IMR-90 (cell line): ENCODE measurements around the gene SLIT3. TPM values are rescaled to one million over a fixed set of nuclear protein-coding genes. Genes with fewer than 3 reads are reported as not detected.

ENCODE experiments used
- ATAC-seq: fragments of 200-7000 bp; cut with Tn5 transposase; 2 replicates; pipeline ENCODE4 v1.9.1; 2020; ENCODE audit warnings: low read depth, mild to moderate bottlenecking, moderate library complexity
- BruUV-seq: library from RNA; stranded (reverse); fragments of 400-500 nt; replicated peaks from 2 replicates; lab custom pipeline; 2021; lab: Mats Ljungman, UMichigan
- CTCF ChIA-PET: fragments of 300-600 bp; formaldehyde crosslinking; extraction: SDS; loops from one replicate; lab custom pipeline; 2021; ENCODE audit warnings: antibody characterized with exemption; lab: Yijun Ruan, JAX
- POLR2A ChIA-PET: fragments of 300-600 bp; sonication (Branson Sonifier 250); formaldehyde crosslinking; loops from one replicate; lab custom pipeline; 2022; ENCODE audit warnings: antibody characterized with exemption; ENCODE audit not compliant: unreplicated experiment; lab: Charles Lee
- DNase-seq: peaks from one replicate; pipeline ENCODE4 v3.0.0; 2013
- H2AFZ ChIP-seq: replicated peaks from 2 replicates; pipeline ENCODE3; 2013; ENCODE audit warnings: low read length, mild to moderate bottlenecking; ENCODE audit not compliant: poor library complexity
- H2AK5ac ChIP-seq: 2 replicates; pipeline ENCODE4 v1.6.1; 2013; ENCODE audit warnings: low read depth, low read length, inconsistent platforms
- H2AK9ac ChIP-seq: replicated peaks from 2 replicates; pipeline ENCODE3; 2013; ENCODE audit warnings: mild to moderate bottlenecking, low read depth, low read length, moderate library complexity; ENCODE audit not compliant: poor library complexity
- H2BK120ac ChIP-seq: 2 replicates; pipeline ENCODE4 v1.6.1; 2013; ENCODE audit warnings: low read depth, low read length, inconsistent platforms
- H2BK15ac ChIP-seq: 3 replicates; pipeline ENCODE4 v1.6.1; 2013; ENCODE audit warnings: low read depth, low read length, inconsistent platforms
- H2BK20ac ChIP-seq: 2 replicates; pipeline ENCODE4 v1.6.1; 2013; ENCODE audit warnings: low read depth, mild to moderate bottlenecking, inconsistent platforms, low read length, moderate library complexity
- H2BK5ac ChIP-seq: 2 replicates; pipeline ENCODE4 v1.6.1; 2013; ENCODE audit warnings: mild to moderate bottlenecking, low read depth, low read length, inconsistent platforms; ENCODE audit not compliant: poor library complexity, severe bottlenecking
- H3K14ac ChIP-seq: replicated peaks from 2 replicates; pipeline ENCODE4 v1.6.1; 2013; ENCODE audit warnings: low read depth, low read length, inconsistent platforms
- H3K18ac ChIP-seq: 2 replicates; pipeline ENCODE4 v1.6.1; 2013; ENCODE audit warnings: low read depth, low read length, control low read depth
- H3K23ac ChIP-seq: 2 replicates; pipeline ENCODE4 v1.6.1; 2013; ENCODE audit warnings: low read depth, low read length, inconsistent platforms
- H3K27ac ChIP-seq: 2 replicates; pipeline ENCODE4 v1.5.1; 2013; ENCODE audit warnings: mild to moderate bottlenecking, control low read depth, low read length; ENCODE audit not compliant: insufficient read depth
- H3K27me3 ChIP-seq: 2 replicates; pipeline ENCODE4 v1.6.1; 2013; ENCODE audit warnings: low read length; ENCODE audit not compliant: control insufficient read depth, insufficient read depth
- H3K36me3 ChIP-seq: 2 replicates; pipeline ENCODE4 v1.6.1; 2013; ENCODE audit warnings: low read length, mixed read lengths; ENCODE audit not compliant: control insufficient read depth, insufficient read depth
- H3K4ac ChIP-seq: 2 replicates; pipeline ENCODE4 v1.6.1; 2013; ENCODE audit warnings: low read depth, low read length, inconsistent platforms
- H3K4me1 ChIP-seq: 2 replicates; pipeline ENCODE4 v1.6.1; 2013; ENCODE audit warnings: low read length, mixed read lengths; ENCODE audit not compliant: control insufficient read depth, insufficient read depth
- H3K4me2 ChIP-seq: 2 replicates; pipeline ENCODE4 v1.6.1; 2013; ENCODE audit warnings: low read depth, mild to moderate bottlenecking, control low read depth, low read length, moderate library complexity
- H3K4me3 ChIP-seq: 2 replicates; pipeline ENCODE4 v1.5.1; 2013; ENCODE audit warnings: low read depth, mild to moderate bottlenecking, control low read depth, low read length, moderate library complexity; ENCODE audit not compliant: insufficient read depth
- H3K56ac ChIP-seq: 2 replicates; pipeline ENCODE4 v1.6.1; 2013; ENCODE audit warnings: low read length, inconsistent platforms; ENCODE audit not compliant: insufficient read depth; ENCODE audit errors: extremely low read depth
- H3K79me1 ChIP-seq, 2 experiments: 2 replicates each; pipeline ENCODE4 v1.6.1; 2013; ENCODE audit warnings: low read length in 2 of 2, inconsistent platforms in 1 of 2, low read depth in 1 of 2
- H3K9ac ChIP-seq: 2 replicates; pipeline ENCODE4 v1.6.1; 2013; ENCODE audit warnings: low read depth, low read length, control low read depth
- H3K9me1 ChIP-seq: 2 replicates; pipeline ENCODE4 v1.6.1; 2013; ENCODE audit warnings: low read length, inconsistent platforms; ENCODE audit not compliant: insufficient read depth
- H3K9me3 ChIP-seq: 2 replicates; pipeline ENCODE4 v1.6.1; 2013; ENCODE audit warnings: low read length; ENCODE audit not compliant: control insufficient read depth, insufficient read depth
- H4K20me1 ChIP-seq: 2 replicates; pipeline ENCODE4 v1.6.1; 2013; ENCODE audit warnings: low read length, inconsistent platforms; ENCODE audit not compliant: insufficient read depth
- H4K5ac ChIP-seq: 2 replicates; pipeline ENCODE4 v1.6.1; 2013; ENCODE audit warnings: mild to moderate bottlenecking, low read depth, low read length, control low read depth
- H4K8ac ChIP-seq, 2 experiments: 2 replicates each; pipeline ENCODE4 v1.6.1; 2013; ENCODE audit warnings: low read depth in 2 of 2, low read length in 2 of 2, control low read depth in 1 of 2, inconsistent platforms in 1 of 2
- H4K91ac ChIP-seq: 2 replicates; pipeline ENCODE4 v1.6.1; 2013; ENCODE audit warnings: low read depth, low read length, inconsistent platforms; ENCODE audit not compliant: insufficient read depth
- BHLHE40 ChIP-seq: fragments of 150-350 bp; IDR thresholded peaks from 2 replicates; pipeline ENCODE4 v1.6.1; 2016; ENCODE audit warnings: mild to moderate bottlenecking, low read depth, low read length
- CEBPB ChIP-seq: IDR thresholded peaks from 2 replicates; pipeline ENCODE4 v1.6.1; 2012; ENCODE audit warnings: low read depth, low read length, improper control_type of control experiment
- CHD1 ChIP-seq: IDR thresholded peaks from 2 replicates; pipeline ENCODE4 v1.6.1; 2012; ENCODE audit warnings: low read depth, low read length, improper control_type of control experiment
- CTCF ChIP-seq: conservative IDR thresholded peaks from 2 replicates; pipeline ENCODE4 v1.5.1; 2012; ENCODE audit warnings: mild to moderate bottlenecking, low read depth, low read length, improper control_type of control experiment
- FOS ChIP-seq: fragments of 150-350 bp; IDR thresholded peaks from 2 replicates; pipeline ENCODE4 v1.6.1; 2016; ENCODE audit warnings: low read depth, low read length
- MAFK ChIP-seq: IDR thresholded peaks from 2 replicates; pipeline ENCODE4 v1.6.1; 2012; ENCODE audit warnings: low read depth, low read length, improper control_type of control experiment
- MAZ ChIP-seq: IDR thresholded peaks from 2 replicates; pipeline ENCODE4 v1.6.1; 2012; ENCODE audit warnings: low read depth, mild to moderate bottlenecking, low read length, improper control_type of control experiment, moderate library complexity, borderline replicate concordance
- MXI1 ChIP-seq: IDR thresholded peaks from 2 replicates; pipeline ENCODE4 v1.6.1; 2012; ENCODE audit warnings: low read depth, mild to moderate bottlenecking, low read length, moderate library complexity, borderline replicate concordance
- NFE2L2 ChIP-seq: fragments of 150-350 bp; IDR thresholded peaks from 2 replicates; pipeline ENCODE4 v1.6.1; 2016; ENCODE audit warnings: low read depth, mild to moderate bottlenecking, low read length
- POLR2A ChIP-seq: IDR thresholded peaks from 2 replicates; pipeline ENCODE4 v1.6.1; 2012; ENCODE audit warnings: mild to moderate bottlenecking, low read depth, low read length
- RAD21 ChIP-seq: IDR thresholded peaks from 2 replicates; pipeline ENCODE4 v1.6.1; 2012; ENCODE audit warnings: low read length, improper control_type of control experiment
- RCOR1 ChIP-seq: IDR thresholded peaks from 2 replicates; pipeline ENCODE4 v1.6.1; 2012; ENCODE audit warnings: mild to moderate bottlenecking, low read length, improper control_type of control experiment; ENCODE audit not compliant: insufficient replicate concordance
- RFX5 ChIP-seq: IDR thresholded peaks from 2 replicates; pipeline ENCODE4 v1.8.0; 2012; ENCODE audit warnings: low read depth, mild to moderate bottlenecking, low read length, moderate library complexity
- SMC3 ChIP-seq: fragments of 150-350 bp; IDR thresholded peaks from 2 replicates; pipeline ENCODE4 v1.6.1; 2016; ENCODE audit warnings: low read depth, mild to moderate bottlenecking, antibody characterized with exemption, low read length, moderate library complexity
- USF2 ChIP-seq: fragments of 150-350 bp; IDR thresholded peaks from 2 replicates; pipeline ENCODE4 v1.6.1; 2017; ENCODE audit warnings: mild to moderate bottlenecking, antibody characterized with exemption, low read length, low read depth
- WGBS, 2 experiments: methylation state at CpG; one replicate each; pipeline versions ENCODE4 v1.1.5 to v1.1.7; 2013; ENCODE audit warnings: missing lambda C conversion rate in 2 of 2; ENCODE audit not compliant: insufficient read length in 1 of 2; ENCODE audit errors: extremely low coverage in 2 of 2; 5-methylcytosine and 5-hydroxymethylcytosine counted together
- dilution Hi-C: fragments of 300-500 bp; cut with HindIII; formaldehyde crosslinking; loops from one replicate; pipeline ENCODE4 v1.14.3; 2018; ENCODE audit warnings: low sequenced_read_pairs; ENCODE audit not compliant: unreplicated experiment
- in situ Hi-C: fragments of 300-500 bp; cut with MboI; formaldehyde crosslinking; loops from 3 replicates; pipeline ENCODE4 v1.14.3; 2019; ENCODE audit warnings: low sequenced_read_pairs, inconsistent platforms, mixed read lengths
- intact Hi-C: fragments of 100-400 bp; cut with micrococcal nuclease; formaldehyde crosslinking; loops from 2 replicates; pipeline ENCODE4 v1.10.0; 2022
- polyA plus RNA-seq, 3 experiments: library from polyadenylated mRNA; depleted of rRNA; stranded (reverse); fragments of >200 nt; gene quantifications; 2 replicates each; pipeline ENCODE4 v1.2.3, GENCODE V29; 2012; ENCODE audit warnings: low replicate concordance in 1 of 3
- total RNA-seq: library from RNA; depleted of rRNA; stranded (reverse); fragments of >200 nt; gene quantifications from 2 replicates; pipeline ENCODE4 v1.2.3, GENCODE V29; 2012
- TF ChIP-seq, protein P1 (sequence below): fragments of 150-350 bp; IDR thresholded peaks from 2 replicates; pipeline ENCODE4 v1.6.1; 2016; ENCODE audit warnings: low read depth, mild to moderate bottlenecking, low read length, moderate library complexity, borderline replicate concordance

SLIT3 gene
- total and polyA plus RNA-seq, 2 of the 4 experiments (the other 2 are of a cell fraction) = 0.18 to 0.50 TPM

DNA sequence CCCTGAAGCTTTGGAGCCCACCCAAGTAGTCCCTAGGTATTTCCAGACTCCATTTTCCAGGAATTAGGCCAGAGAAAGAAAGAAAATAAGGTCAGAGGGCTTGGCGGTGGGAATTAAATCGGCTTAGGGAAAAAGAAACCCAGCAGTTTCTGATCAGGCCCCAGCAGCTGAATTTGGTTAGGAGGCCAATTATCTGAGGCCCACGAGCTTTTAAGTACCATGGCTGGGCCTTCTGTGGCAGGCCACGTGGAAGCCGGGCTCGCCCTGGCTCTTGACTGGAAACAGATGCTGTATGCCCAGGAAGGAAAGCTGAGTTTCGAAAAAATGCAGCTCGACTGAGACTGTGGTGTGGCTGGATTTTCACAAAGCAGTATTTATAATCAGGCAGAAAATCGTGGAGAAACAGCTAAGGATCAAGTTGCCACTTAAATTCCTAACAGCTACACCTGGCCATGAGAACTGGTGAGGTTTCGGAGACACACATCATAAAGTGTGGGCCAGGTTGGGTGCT lies 646.7 kb downstream of the SLIT3 start:
- Histone ChIP-seq H3K9me1 (no peaks in the 10 kb centered on the region), H4K8ac (no peak overlapping the region), H3K56ac (no peak overlapping the region), H3K27me3 (no peaks in the 10 kb centered on the region), H2BK20ac (no peak overlapping the region), H3K9me3 (no peaks in the 10 kb centered on the region), H3K36me3 (no peaks in the 10 kb centered on the region), H3K9ac (no peak overlapping the region), H3K23ac (no peak overlapping the region), H2AFZ (no peak overlapping the region), H2BK5ac (no peak overlapping the region), H3K79me1 (no peaks in the 10 kb centered on the region), H3K4me2 (no peak overlapping the region), H3K18ac (no peak overlapping the region), H4K5ac (no peak overlapping the region), H2BK120ac (no peak overlapping the region), H4K91ac (no peak overlapping the region), H4K20me1 (no peaks in the 10 kb centered on the region), H3K4me3 (no peak overlapping the region), H2BK15ac (no peak overlapping the region), H3K27ac (no peak overlapping the region), H3K14ac (no peak overlapping the region), H3K4me1 (no peaks in the 10 kb centered on the region), H2AK9ac (no peak overlapping the region), H2AK5ac (no peak overlapping the region), H3K4ac (no peak overlapping the region)
- in situ Hi-C loops (no loop called here), dilution Hi-C loops (no loop called here), intact Hi-C loops (no loop called here)
- no peak for TF ChIP-seq CTCF
- TF ChIP-seq RAD21 = no peak
- no peak for TF ChIP-seq NFE2L2
- TF ChIP-seq MAZ = no peak
- no peak for TF ChIP-seq MXI1
- TF ChIP-seq, protein P1, sequence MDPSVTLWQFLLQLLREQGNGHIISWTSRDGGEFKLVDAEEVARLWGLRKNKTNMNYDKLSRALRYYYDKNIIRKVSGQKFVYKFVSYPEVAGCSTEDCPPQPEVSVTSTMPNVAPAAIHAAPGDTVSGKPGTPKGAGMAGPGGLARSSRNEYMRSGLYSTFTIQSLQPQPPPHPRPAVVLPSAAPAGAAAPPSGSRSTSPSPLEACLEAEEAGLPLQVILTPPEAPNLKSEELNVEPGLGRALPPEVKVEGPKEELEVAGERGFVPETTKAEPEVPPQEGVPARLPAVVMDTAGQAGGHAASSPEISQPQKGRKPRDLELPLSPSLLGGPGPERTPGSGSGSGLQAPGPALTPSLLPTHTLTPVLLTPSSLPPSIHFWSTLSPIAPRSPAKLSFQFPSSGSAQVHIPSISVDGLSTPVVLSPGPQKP = no peak
- no peak for TF ChIP-seq RFX5
- TF ChIP-seq CHD1 = no peak
- no peak for TF ChIP-seq SMC3
- no peak for TF ChIP-seq POLR2A
- no peak for TF ChIP-seq CEBPB
- no peak for TF ChIP-seq FOS
- no peak for TF ChIP-seq RCOR1
- TF ChIP-seq USF2 = no peak
- no peak for TF ChIP-seq BHLHE40
- no peak for TF ChIP-seq MAFK
- DNase-seq (peak; percentile 7), ATAC-seq (no peak)
- ChIA-PET POLR2A (no interaction called here), CTCF (no interaction called here)
- no CpG with 5 or more reads among the region's 10 CpGs for WGBS, 2 experiments
- no TSS peak for BruUV-seq
